Measurements from ENCODE around the gene ECHS1. TPM values are rescaled to one million over a fixed set of nuclear protein-coding genes. Genes with fewer than 3 reads are reported as not detected.

The ECHS1 gene
- polyA plus RNA-seq, 1 of the 3 experiments (the other 2 are of a cell fraction) = 97.8 TPM

DNA sequence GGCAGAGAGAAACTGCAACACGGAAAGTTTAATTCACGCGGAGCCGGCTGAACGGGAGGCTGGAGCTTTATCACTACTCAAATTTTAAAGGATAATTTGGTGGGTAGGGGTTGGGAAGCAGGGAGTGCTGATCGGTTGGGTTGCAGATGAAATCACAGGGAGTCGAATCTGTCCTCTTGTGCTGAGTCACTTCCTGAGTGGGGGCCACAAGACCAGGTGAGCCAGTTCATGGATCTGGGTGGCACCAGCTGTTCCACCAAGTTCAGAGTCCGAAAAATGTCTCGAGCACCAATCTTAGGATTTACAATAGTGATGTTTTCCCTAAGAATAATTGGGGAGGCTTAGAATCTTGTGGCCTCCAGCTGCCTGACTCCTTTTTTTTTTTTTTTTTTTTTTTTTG lies 29.6 kb downstream of the ECHS1 start:
- H3K9ac ChIP-seq = no peak overlapping the region
- no peak overlapping the region for H3K4me3 ChIP-seq (ENCODE audit: low read depth in 2 of 2, low read length in 1 of 2)
- ChIA-PET POLR2A (no interaction called here), CTCF (interaction anchor here (3.3 kb wide), 1 partner anchor 14 kb away, joined by 21 read pairs; no protein-coding TSS in a partner anchor)
- peaks cover 55% of the 10 kb centered on the region; the same call in 1 of the 2 replicates for H3K27me3 ChIP-seq (ENCODE audit: insufficient read depth)
- DNase-seq = no peak
- peaks cover 0 to 7% of the 10 kb centered on the region in 2 experiments; a peak in 1 of 4 replicates for H3K4me1 ChIP-seq (ENCODE audit: control insufficient read depth in 1 of 2, insufficient read depth in 2 of 2, low read depth in 1 of 2, low read length in 1 of 2)
- no peaks in the 10 kb centered on the region for H3K79me2 ChIP-seq (ENCODE audit: insufficient read depth)
- TF ChIP-seq YY1 (IDR thresholded peaks at IDR 0.05; ENCODE audit: low read depth) = no peak
- no peak for TF ChIP-seq FOXJ3 (CRISPR knock-in tag; IDR thresholded peaks at IDR 0.05)
- no peak for TF ChIP-seq RCOR1 (IDR thresholded peaks at IDR 0.05; ENCODE audit: low read length)
- no peak for TF ChIP-seq RAD21 (IDR thresholded peaks at IDR 0.05; ENCODE audit: low read length)
- TF ChIP-seq ELF1 (IDR thresholded peaks at IDR 0.05) = no peak
- TF ChIP-seq TEAD4 (IDR thresholded peaks at IDR 0.05; ENCODE audit: borderline replicate concordance, insufficient read depth) = no peak
- TF ChIP-seq, protein P1, sequence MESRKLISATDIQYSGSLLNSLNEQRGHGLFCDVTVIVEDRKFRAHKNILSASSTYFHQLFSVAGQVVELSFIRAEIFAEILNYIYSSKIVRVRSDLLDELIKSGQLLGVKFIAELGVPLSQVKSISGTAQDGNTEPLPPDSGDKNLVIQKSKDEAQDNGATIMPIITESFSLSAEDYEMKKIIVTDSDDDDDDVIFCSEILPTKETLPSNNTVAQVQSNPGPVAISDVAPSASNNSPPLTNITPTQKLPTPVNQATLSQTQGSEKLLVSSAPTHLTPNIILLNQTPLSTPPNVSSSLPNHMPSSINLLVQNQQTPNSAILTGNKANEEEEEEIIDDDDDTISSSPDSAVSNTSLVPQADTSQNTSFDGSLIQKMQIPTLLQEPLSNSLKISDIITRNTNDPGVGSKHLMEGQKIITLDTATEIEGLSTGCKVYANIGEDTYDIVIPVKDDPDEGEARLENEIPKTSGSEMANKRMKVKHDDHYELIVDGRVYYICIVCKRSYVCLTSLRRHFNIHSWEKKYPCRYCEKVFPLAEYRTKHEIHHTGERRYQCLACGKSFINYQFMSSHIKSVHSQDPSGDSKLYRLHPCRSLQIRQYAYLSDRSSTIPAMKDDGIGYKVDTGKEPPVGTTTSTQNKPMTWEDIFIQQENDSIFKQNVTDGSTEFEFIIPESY (IDR thresholded peaks at IDR 0.05; ENCODE audit: borderline replicate concordance, low read depth) = no peak
- no peak for TF ChIP-seq PBX3 (IDR thresholded peaks at IDR 0.05)
- TF ChIP-seq GABPA (IDR thresholded peaks at IDR 0.05; ENCODE audit: low read depth) = no peak
- TF ChIP-seq POLR2AphosphoS5 (IDR thresholded peaks at IDR 0.05; ENCODE audit: low read depth, low read length) = no peak
- TF ChIP-seq SMC3 (IDR thresholded peaks at IDR 0.05; ENCODE audit: low read depth, low read length) = no peak
- no peak for TF ChIP-seq GATA2 (CRISPR knock-in tag; IDR thresholded peaks at IDR 0.05)
- TF ChIP-seq SIN3A (IDR thresholded peaks at IDR 0.05; ENCODE audit: borderline replicate concordance, low read depth, low read length) = no peak
- TF ChIP-seq, protein P2, sequence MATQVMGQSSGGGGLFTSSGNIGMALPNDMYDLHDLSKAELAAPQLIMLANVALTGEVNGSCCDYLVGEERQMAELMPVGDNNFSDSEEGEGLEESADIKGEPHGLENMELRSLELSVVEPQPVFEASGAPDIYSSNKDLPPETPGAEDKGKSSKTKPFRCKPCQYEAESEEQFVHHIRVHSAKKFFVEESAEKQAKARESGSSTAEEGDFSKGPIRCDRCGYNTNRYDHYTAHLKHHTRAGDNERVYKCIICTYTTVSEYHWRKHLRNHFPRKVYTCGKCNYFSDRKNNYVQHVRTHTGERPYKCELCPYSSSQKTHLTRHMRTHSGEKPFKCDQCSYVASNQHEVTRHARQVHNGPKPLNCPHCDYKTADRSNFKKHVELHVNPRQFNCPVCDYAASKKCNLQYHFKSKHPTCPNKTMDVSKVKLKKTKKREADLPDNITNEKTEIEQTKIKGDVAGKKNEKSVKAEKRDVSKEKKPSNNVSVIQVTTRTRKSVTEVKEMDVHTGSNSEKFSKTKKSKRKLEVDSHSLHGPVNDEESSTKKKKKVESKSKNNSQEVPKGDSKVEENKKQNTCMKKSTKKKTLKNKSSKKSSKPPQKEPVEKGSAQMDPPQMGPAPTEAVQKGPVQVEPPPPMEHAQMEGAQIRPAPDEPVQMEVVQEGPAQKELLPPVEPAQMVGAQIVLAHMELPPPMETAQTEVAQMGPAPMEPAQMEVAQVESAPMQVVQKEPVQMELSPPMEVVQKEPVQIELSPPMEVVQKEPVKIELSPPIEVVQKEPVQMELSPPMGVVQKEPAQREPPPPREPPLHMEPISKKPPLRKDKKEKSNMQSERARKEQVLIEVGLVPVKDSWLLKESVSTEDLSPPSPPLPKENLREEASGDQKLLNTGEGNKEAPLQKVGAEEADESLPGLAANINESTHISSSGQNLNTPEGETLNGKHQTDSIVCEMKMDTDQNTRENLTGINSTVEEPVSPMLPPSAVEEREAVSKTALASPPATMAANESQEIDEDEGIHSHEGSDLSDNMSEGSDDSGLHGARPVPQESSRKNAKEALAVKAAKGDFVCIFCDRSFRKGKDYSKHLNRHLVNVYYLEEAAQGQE (IDR thresholded peaks at IDR 0.05; ENCODE audit: low read depth, low read length) = no peak
- no peak for TF ChIP-seq RFX5 (IDR thresholded peaks at IDR 0.05; ENCODE audit: low read length)
- TF ChIP-seq, protein P3, sequence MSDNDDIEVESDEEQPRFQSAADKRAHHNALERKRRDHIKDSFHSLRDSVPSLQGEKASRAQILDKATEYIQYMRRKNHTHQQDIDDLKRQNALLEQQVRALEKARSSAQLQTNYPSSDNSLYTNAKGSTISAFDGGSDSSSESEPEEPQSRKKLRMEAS (IDR thresholded peaks at IDR 0.05; ENCODE audit: low read depth) = no peak
- TF ChIP-seq, protein P4, sequence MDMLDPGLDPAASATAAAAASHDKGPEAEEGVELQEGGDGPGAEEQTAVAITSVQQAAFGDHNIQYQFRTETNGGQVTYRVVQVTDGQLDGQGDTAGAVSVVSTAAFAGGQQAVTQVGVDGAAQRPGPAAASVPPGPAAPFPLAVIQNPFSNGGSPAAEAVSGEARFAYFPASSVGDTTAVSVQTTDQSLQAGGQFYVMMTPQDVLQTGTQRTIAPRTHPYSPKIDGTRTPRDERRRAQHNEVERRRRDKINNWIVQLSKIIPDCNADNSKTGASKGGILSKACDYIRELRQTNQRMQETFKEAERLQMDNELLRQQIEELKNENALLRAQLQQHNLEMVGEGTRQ (IDR thresholded peaks at IDR 0.05; ENCODE audit: borderline replicate concordance, low read depth, low read length) = no peak
- no peak for TF ChIP-seq EP300 (IDR thresholded peaks at IDR 0.05; ENCODE audit: borderline replicate concordance in 1 of 2, low read depth in 1 of 2, low read length in 1 of 2)
- TF ChIP-seq NFIC (IDR thresholded peaks at IDR 0.05; ENCODE audit: borderline replicate concordance) = no peak
- H3K27ac ChIP-seq (ENCODE audit: low read depth in 2 of 2, low read length in 1 of 2) = no peak overlapping the region
- H3K36me3 ChIP-seq (replicated peaks in 1 of 2; ENCODE audit: control insufficient read depth in 1 of 2, insufficient read depth in 2 of 2, low read length in 1 of 2) = no peaks in the 10 kb centered on the region
- WGBS (ENCODE audit: low lambda C conversion rate) = 16% methylated on average over 9 of the region's 9 CpGs
- no peaks in the 10 kb centered on the region for H3K9me3 ChIP-seq
- no peak overlapping the region for H2AFZ ChIP-seq (ENCODE audit: low read depth)
- H3K9me2 ChIP-seq = no peaks in the 10 kb centered on the region
- H3F3A ChIP-seq (replicated peaks; ENCODE audit: insufficient read depth) = no peaks in the 10 kb centered on the region
- H3K4me2 ChIP-seq = 0 out of 2 replicates have a peak overlapping the region, but pooled peaks have one; percentile 24
- no peaks in the 10 kb centered on the region for H4K20me1 ChIP-seq (ENCODE audit: insufficient read depth)
